ENCODE measurements around the gene DYDC1.
"Not testable (repeated sequence)": the region's sequence is repeated elsewhere in the genome, so short reads cannot be mapped to it uniquely, and the experiment has no call there.

The DYDC1 gene

GRCh38 chr10:80321183-80321582 lies 35.4 kb downstream of the DYDC1 start:
- Mint-ChIP-seq H3K27me3 (peaks cover 3% of the 10 kb centered on the region), H3K4me3 (no peak overlapping the region), H3K9me3 (no peaks in the 10 kb centered on the region), H3K36me3 (ENCODE audit: low read depth) (no peaks in the 10 kb centered on the region), H3K4me1 (ENCODE audit: low read depth) (peaks cover 5% of the 10 kb centered on the region), H3K27ac (no peak overlapping the region)
- no peak for DNase-seq

- H3K36me3 Mint-ChIP-seq (ENCODE audit: low read depth), result no peaks in the 10 kb centered on the region
- no peak for DNase-seq
- H3K9me3 Mint-ChIP-seq, result no peaks in the 10 kb centered on the region
- no peak overlapping the region for H3K4me3 Mint-ChIP-seq
- H3K4me1 Mint-ChIP-seq (ENCODE audit: low read depth), result peaks cover 5% of the 10 kb centered on the region
- H3K27ac Mint-ChIP-seq, result no peak overlapping the region
- peaks cover 3% of the 10 kb centered on the region for H3K27me3 Mint-ChIP-seq
Measured at GRCh38 chr10:80320377-80320776, 36.2 kb downstream of the DYDC1 start.

GRCh38 chr10:80319725-80320290 lies 36.7 kb downstream of the DYDC1 start:
- Mint-ChIP-seq H3K4me1 (ENCODE audit: low read depth) (peaks cover 5% of the 10 kb centered on the region), H3K36me3 (ENCODE audit: low read depth) (no peaks in the 10 kb centered on the region), H3K4me3 (no peak overlapping the region), H3K27ac (no peak overlapping the region), H3K27me3 (peaks cover 3% of the 10 kb centered on the region), H3K9me3 (no peaks in the 10 kb centered on the region)
- DNase-seq, result no peak

- H3K4me1 Mint-ChIP-seq (ENCODE audit: low read depth), result peaks cover 5% of the 10 kb centered on the region
- DNase-seq, result no peak
- H3K36me3 Mint-ChIP-seq (ENCODE audit: low read depth), result no peaks in the 10 kb centered on the region
- H3K27ac Mint-ChIP-seq, result no peak overlapping the region
- H3K4me3 Mint-ChIP-seq, result no peak overlapping the region
- H3K9me3 Mint-ChIP-seq, result no peaks in the 10 kb centered on the region
- peaks cover 3% of the 10 kb centered on the region for H3K27me3 Mint-ChIP-seq
Measured at GRCh38 chr10:80319318-80319717, 37.2 kb downstream of the DYDC1 start.

- Mint-ChIP-seq H3K27ac (no peak overlapping the region), H3K9me3 (no peaks in the 10 kb centered on the region), H3K36me3 (ENCODE audit: low read depth) (no peaks in the 10 kb centered on the region), H3K27me3 (peaks cover 3% of the 10 kb centered on the region), H3K4me3 (no peak overlapping the region), H3K4me1 (ENCODE audit: low read depth) (peaks cover 5% of the 10 kb centered on the region)
- DNase-seq, result no peak
Measured at GRCh38 chr10:80318742-80319141, 37.8 kb downstream of the DYDC1 start.

- Mint-ChIP-seq H3K27ac (no peak overlapping the region), H3K4me1 (ENCODE audit: low read depth) (peaks cover 5% of the 10 kb centered on the region), H3K4me3 (no peak overlapping the region), H3K36me3 (ENCODE audit: low read depth) (no peaks in the 10 kb centered on the region), H3K9me3 (no peaks in the 10 kb centered on the region), H3K27me3 (peaks cover 3% of the 10 kb centered on the region)
- DNase-seq, result no peak
Measured at GRCh38 chr10:80315391-80315790, 41.2 kb downstream of the DYDC1 start.

GRCh38 chr10:80313523-80313922 lies 43.0 kb downstream of the DYDC1 start:
- H3K36me3 Mint-ChIP-seq (ENCODE audit: low read depth), result no peaks in the 10 kb centered on the region
- no peak for DNase-seq
- H3K27ac Mint-ChIP-seq, result no peak overlapping the region
- peaks cover 6% of the 10 kb centered on the region for H3K9me3 Mint-ChIP-seq
- peaks cover 5% of the 10 kb centered on the region for H3K4me1 Mint-ChIP-seq (ENCODE audit: low read depth)
- no peak overlapping the region for H3K4me3 Mint-ChIP-seq
- peaks cover 4% of the 10 kb centered on the region for H3K27me3 Mint-ChIP-seq

GRCh38 chr10:80305989-80306388 lies 50.6 kb downstream of the DYDC1 start:
- H3K27me3 Mint-ChIP-seq, result peaks cover 22% of the 10 kb centered on the region
- not testable (repeated sequence) for H3K36me3 Mint-ChIP-seq (ENCODE audit: low read depth); DNase-seq; H3K4me1 Mint-ChIP-seq (ENCODE audit: low read depth); H3K4me3 Mint-ChIP-seq; H3K27ac Mint-ChIP-seq
- peaks cover 22% of the 10 kb centered on the region for H3K9me3 Mint-ChIP-seq

GRCh38 chr10:80296942-80297341 lies 59.6 kb downstream of the DYDC1 start:
- Mint-ChIP-seq H3K9me3 (peaks cover 24% of the 10 kb centered on the region), H3K4me3 (no peak overlapping the region), H3K4me1 (ENCODE audit: low read depth) (no peaks in the 10 kb centered on the region), H3K27me3 (peaks cover 7% of the 10 kb centered on the region), H3K36me3 (ENCODE audit: low read depth) (no peaks in the 10 kb centered on the region), H3K27ac (no peak overlapping the region)
- no peak for DNase-seq

GRCh38 chr10:80292607-80293239 lies 63.8 kb downstream of the DYDC1 start:
- Mint-ChIP-seq H3K4me1 (ENCODE audit: low read depth) (no peaks in the 10 kb centered on the region), H3K4me3 (no peak overlapping the region), H3K9me3 (peaks cover 7% of the 10 kb centered on the region), H3K36me3 (ENCODE audit: low read depth) (no peaks in the 10 kb centered on the region), H3K27ac (no peak overlapping the region), H3K27me3 (peaks cover 10% of the 10 kb centered on the region)
- no peak for DNase-seq

GRCh38 chr10:80290474-80291220 lies 65.9 kb downstream of the DYDC1 start:
- no peak for DNase-seq
- H3K27me3 Mint-ChIP-seq, result peaks cover 16% of the 10 kb centered on the region
- H3K4me1 Mint-ChIP-seq (ENCODE audit: low read depth), result no peaks in the 10 kb centered on the region
- no peak overlapping the region for H3K27ac Mint-ChIP-seq
- no peaks in the 10 kb centered on the region for H3K9me3 Mint-ChIP-seq
- H3K36me3 Mint-ChIP-seq (ENCODE audit: low read depth), result no peaks in the 10 kb centered on the region
- no peak overlapping the region for H3K4me3 Mint-ChIP-seq

- peaks cover 18% of the 10 kb centered on the region for H3K27me3 Mint-ChIP-seq
- no peak within 1 kb of the TSS for H3K27ac Mint-ChIP-seq
- no peaks in the 10 kb centered on the region for H3K9me3 Mint-ChIP-seq
- no peaks in the 10 kb centered on the region for H3K4me1 Mint-ChIP-seq (ENCODE audit: low read depth)
- no peaks in the 10 kb centered on the region for H3K36me3 Mint-ChIP-seq (ENCODE audit: low read depth)
- DNase-seq, result no peak
- no peak within 1 kb of the TSS for H3K4me3 Mint-ChIP-seq
Measured at GRCh38 chr10:80289451-80290287, 66.9 kb downstream of the DYDC1 start, which contains the start of gene MAT1A. TSS of gene MAT1A (minus strand) at chr10:80289658. CDS start at chr10:80289423, 235 bp downstream.

GRCh38 chr10:80288849-80289248 lies 67.7 kb downstream of the DYDC1 start:
- no peaks in the 10 kb centered on the region for H3K9me3 Mint-ChIP-seq
- peaks cover 18% of the 10 kb centered on the region for H3K27me3 Mint-ChIP-seq

More at GRCh38 chr10:80288849-80289248, 67.7 kb downstream of the DYDC1 start:
- Mint-ChIP-seq H3K27ac (no peak overlapping the region), H3K4me3 (no peak overlapping the region), H3K4me1 (ENCODE audit: low read depth) (no peaks in the 10 kb centered on the region), H3K36me3 (ENCODE audit: low read depth) (no peaks in the 10 kb centered on the region)
- DNase-seq, result no peak
